ENCODE measurements around the gene MTMR4. TPM values are rescaled to one million over a fixed set of nuclear protein-coding genes. Genes with fewer than 3 reads are reported as not detected.

MTMR4 gene
- total and polyA plus RNA-seq, 2 experiments from 2014 or later: 25.2 to 47.8 TPM

GRCh38 chr17:58493506-58493905 lies 20.9 kb downstream of the MTMR4 start:
- TF ChIP-seq EZH2phosphoT487 (IDR thresholded peaks at IDR 0.05; ENCODE audit: low read depth, severe bottlenecking, unreplicated experiment) (no peak), CTCF (IDR thresholded peaks at IDR 0.05; ENCODE audit: poor library complexity) (no peak), EZH2 (IDR thresholded peaks at IDR 0.05; ENCODE audit: borderline replicate concordance) (no peak)
- WGBS (ENCODE audit: low lambda C conversion rate, missing lambda C conversion rate): 100% methylated on average over 4 of the region's 4 CpGs
- no peaks in the 10 kb centered on the region for H3K27me3 ChIP-seq
- no peaks in the 10 kb centered on the region for H3K4me1 ChIP-seq (ENCODE audit: insufficient read depth)
- H3K4me2 ChIP-seq: no peak overlapping the region
- H3K9me3 ChIP-seq (ENCODE audit: low read depth): no peaks in the 10 kb centered on the region
- H3K27ac ChIP-seq: no peak overlapping the region
- no peak for DNase-seq (ENCODE audit: low spot score)
- H3K9me2 ChIP-seq (replicated peaks; ENCODE audit: insufficient read depth): no peaks in the 10 kb centered on the region
- no peak overlapping the region for H2AFZ ChIP-seq
- H3K79me2 ChIP-seq: no peaks in the 10 kb centered on the region
- no peaks in the 10 kb centered on the region for H3K36me3 ChIP-seq (replicated peaks; ENCODE audit: insufficient read depth, low read depth)
- no peaks in the 10 kb centered on the region for H4K20me1 ChIP-seq (ENCODE audit: insufficient read depth, poor library complexity, severe bottlenecking)
- H3K4me3 ChIP-seq: no peak overlapping the region

- no peaks in the 10 kb centered on the region for H3K27me3 ChIP-seq
- H3K9me2 ChIP-seq (replicated peaks; ENCODE audit: insufficient read depth): no peaks in the 10 kb centered on the region
- TF ChIP-seq EZH2phosphoT487 (IDR thresholded peaks at IDR 0.05; ENCODE audit: low read depth, severe bottlenecking, unreplicated experiment) (no peak), EZH2 (IDR thresholded peaks at IDR 0.05; ENCODE audit: borderline replicate concordance) (no peak), CTCF (IDR thresholded peaks at IDR 0.05; ENCODE audit: poor library complexity) (no peak)
- 93% methylated on average over 11 of the region's 11 CpGs for WGBS (ENCODE audit: low lambda C conversion rate, missing lambda C conversion rate)
- H3K4me1 ChIP-seq (ENCODE audit: insufficient read depth): no peaks in the 10 kb centered on the region
- no peak for DNase-seq (ENCODE audit: low spot score)
- no peak overlapping the region for H3K4me3 ChIP-seq
- no peaks in the 10 kb centered on the region for H3K36me3 ChIP-seq (replicated peaks; ENCODE audit: insufficient read depth, low read depth)
- no peaks in the 10 kb centered on the region for H3K9me3 ChIP-seq (ENCODE audit: low read depth)
- H2AFZ ChIP-seq: no peak overlapping the region
- no peak overlapping the region for H3K27ac ChIP-seq
- no peaks in the 10 kb centered on the region for H4K20me1 ChIP-seq (ENCODE audit: insufficient read depth, poor library complexity, severe bottlenecking)
- H3K4me2 ChIP-seq: no peak overlapping the region
- no peaks in the 10 kb centered on the region for H3K79me2 ChIP-seq
Observed at GRCh38 chr17:58492238-58493121, 22.0 kb downstream of the MTMR4 start.

GRCh38 chr17:58491510-58492045 lies 22.9 kb downstream of the MTMR4 start:
- DNase-seq (ENCODE audit: low spot score): no peak
- no peaks in the 10 kb centered on the region for H3K36me3 ChIP-seq (replicated peaks; ENCODE audit: insufficient read depth, low read depth)
- no peaks in the 10 kb centered on the region for H3K9me3 ChIP-seq (ENCODE audit: low read depth)
- H3K9me2 ChIP-seq (replicated peaks; ENCODE audit: insufficient read depth): no peaks in the 10 kb centered on the region
- no peak overlapping the region for H3K27ac ChIP-seq
- no peak for TF ChIP-seq EZH2 (IDR thresholded peaks at IDR 0.05; ENCODE audit: borderline replicate concordance)
- TF ChIP-seq CTCF (IDR thresholded peaks at IDR 0.05; ENCODE audit: poor library complexity): no peak
- TF ChIP-seq EZH2phosphoT487 (IDR thresholded peaks at IDR 0.05; ENCODE audit: low read depth, severe bottlenecking, unreplicated experiment): no peak
- no peaks in the 10 kb centered on the region for H3K4me1 ChIP-seq (ENCODE audit: insufficient read depth)
- H3K79me2 ChIP-seq: no peaks in the 10 kb centered on the region
- WGBS (ENCODE audit: low lambda C conversion rate, missing lambda C conversion rate): 96% methylated on average over 6 of the region's 6 CpGs
- no peak overlapping the region for H3K4me3 ChIP-seq
- no peak overlapping the region for H2AFZ ChIP-seq
- H4K20me1 ChIP-seq (ENCODE audit: insufficient read depth, poor library complexity, severe bottlenecking): no peaks in the 10 kb centered on the region
- no peak overlapping the region for H3K4me2 ChIP-seq
- H3K27me3 ChIP-seq: no peaks in the 10 kb centered on the region
